SK-N-SH treated with all-trans-retinoic acid at 6 μM for 48 hours (cell line): ENCODE results near the gene PIGU.

Experiments used
- ATAC-seq: fragments of 200-7000 bp; cut with Tn5 transposase; 3 replicates; pipeline ENCODE4 v1.9.1; 2020; ENCODE audit warnings: mild to moderate bottlenecking, moderate library complexity
- ARNTL ChIP-seq: fragments of 450-650 bp; formaldehyde crosslinking; IDR thresholded peaks from 2 replicates; pipeline ENCODE4 v1.5.0; 2020; ENCODE audit warnings: low read depth, mild to moderate bottlenecking, moderate library complexity, borderline replicate concordance
- CSDC2 ChIP-seq: fragments of 250-450 bp; sonication (Bioruptor Pico); IDR thresholded peaks from 2 replicates; pipeline ENCODE4 v1.5.0; 2020; ENCODE audit warnings: mild to moderate bottlenecking, moderate library complexity
- ESRRG ChIP-seq: fragments of 250-450 bp; sonication (Bioruptor Pico); IDR thresholded peaks from 2 replicates; pipeline ENCODE4 v1.6.1; 2021; ENCODE audit warnings: mild to moderate bottlenecking
- GLIS3 ChIP-seq: fragments of 250-450 bp; sonication (Bioruptor Pico); IDR thresholded peaks from 2 replicates; pipeline ENCODE4 v1.5.0; 2020; ENCODE audit warnings: mild to moderate bottlenecking, moderate library complexity
- ISL1 ChIP-seq: fragments of 250-450 bp; sonication (Bioruptor Pico); IDR thresholded peaks from 2 replicates; pipeline ENCODE4 v2.1.2; 2022; ENCODE audit warnings: mild to moderate bottlenecking, moderate library complexity
- OSR1 ChIP-seq: fragments of 250-450 bp; sonication (Bioruptor Pico); IDR thresholded peaks from 2 replicates; pipeline ENCODE4 v1.8.0; 2022; ENCODE audit warnings: moderate library complexity, mild to moderate bottlenecking, inconsistent platforms
- PPARA ChIP-seq: fragments of 250-450 bp; sonication (Bioruptor Pico); IDR thresholded peaks from 2 replicates; pipeline ENCODE4 v1.5.0; 2020; ENCODE audit warnings: mild to moderate bottlenecking, borderline replicate concordance
- RARB ChIP-seq: fragments of 250-450 bp; sonication (Bioruptor Pico); IDR thresholded peaks from 2 replicates; pipeline ENCODE4 v1.8.0; 2021; ENCODE audit warnings: mild to moderate bottlenecking, moderate library complexity
- SNAI2 ChIP-seq: fragments of 250-450 bp; sonication (Bioruptor Pico); IDR thresholded peaks from 2 replicates; pipeline ENCODE4 v1.5.0; 2020; ENCODE audit warnings: mild to moderate bottlenecking, moderate library complexity
- TCF4 ChIP-seq: fragments of 250-450 bp; sonication (Bioruptor Pico); IDR thresholded peaks from 2 replicates; pipeline ENCODE4 v1.8.0; 2021; ENCODE audit warnings: mild to moderate bottlenecking, moderate library complexity, borderline replicate concordance
- ZC3H10 ChIP-seq: fragments of 250-450 bp; sonication (Bioruptor Pico); IDR thresholded peaks from 2 replicates; pipeline ENCODE4 v1.5.1; 2021; ENCODE audit warnings: mild to moderate bottlenecking, moderate library complexity
- ZFP3 ChIP-seq: fragments of 250-450 bp; sonication (Bioruptor Pico); IDR thresholded peaks from 2 replicates; pipeline ENCODE4 v1.5.0; 2020; ENCODE audit warnings: mild to moderate bottlenecking, moderate library complexity
- ZFP30 ChIP-seq: fragments of 450-650 bp; formaldehyde crosslinking; IDR thresholded peaks from 2 replicates; pipeline ENCODE4 v1.5.0; 2022; ENCODE audit warnings: mild to moderate bottlenecking, moderate library complexity
- ZNF565 ChIP-seq: fragments of 450-650 bp; formaldehyde crosslinking; conservative IDR thresholded peaks from 2 replicates; pipeline ENCODE4 v1.5.0; 2020; ENCODE audit warnings: low read depth, mild to moderate bottlenecking, moderate library complexity
- ZNF70 ChIP-seq: fragments of 450-650 bp; formaldehyde crosslinking; IDR thresholded peaks from 2 replicates; pipeline ENCODE4 v1.5.0; 2020; ENCODE audit warnings: mild to moderate bottlenecking, moderate library complexity
- ZNF8 ChIP-seq: fragments of 450-650 bp; formaldehyde crosslinking; IDR thresholded peaks from 2 replicates; pipeline ENCODE4 v1.5.0; 2020; ENCODE audit warnings: mild to moderate bottlenecking, moderate library complexity
- TF ChIP-seq, protein P1 (sequence below): fragments of 250-450 bp; sonication (Bioruptor Pico); IDR thresholded peaks from 2 replicates; pipeline ENCODE4 v1.5.1; 2021; ENCODE audit warnings: mild to moderate bottlenecking, moderate library complexity
- TF ChIP-seq, protein P2 (sequence below): fragments of 250-450 bp; sonication (Bioruptor Pico); IDR thresholded peaks from 2 replicates; pipeline ENCODE4 v1.5.1; 2020; ENCODE audit warnings: low read depth, mild to moderate bottlenecking, moderate library complexity
- TF ChIP-seq, protein P3 (sequence below): fragments of 250-450 bp; sonication (Bioruptor Pico); IDR thresholded peaks from 2 replicates; pipeline ENCODE4 v1.5.0; 2020; ENCODE audit warnings: mild to moderate bottlenecking, moderate library complexity
- TF ChIP-seq, protein P4 (sequence below): fragments of 250-450 bp; sonication (Bioruptor Pico); IDR thresholded peaks from 2 replicates; pipeline ENCODE4 v1.8.0; 2020; ENCODE audit warnings: mild to moderate bottlenecking, moderate library complexity, borderline replicate concordance
- TF ChIP-seq, protein P5 (sequence below): fragments of 250-450 bp; sonication (Bioruptor Pico); IDR thresholded peaks from 2 replicates; pipeline ENCODE4 v1.8.0; 2021; ENCODE audit warnings: low read depth, mild to moderate bottlenecking, moderate library complexity, borderline replicate concordance

PIGU gene

DNA sequence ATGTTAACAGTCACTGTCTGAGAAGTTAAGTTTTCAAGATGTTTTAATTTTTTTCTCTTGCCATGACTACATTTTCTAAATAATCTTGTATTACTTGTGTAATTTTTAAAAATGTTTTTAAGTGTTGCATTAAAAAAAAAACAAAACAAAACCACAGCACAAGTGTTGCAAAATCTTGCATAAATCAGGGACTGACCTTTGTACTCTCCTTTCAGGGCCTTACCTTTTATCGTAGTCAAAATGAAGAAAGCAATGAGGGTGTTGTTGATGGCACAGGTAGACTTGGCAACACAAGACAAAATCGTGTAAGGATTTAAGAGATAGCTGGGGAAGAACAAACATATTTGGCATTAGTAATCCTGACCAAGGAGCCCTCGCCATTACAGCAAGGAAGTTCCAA is 42.5 kb downstream of the PIGU start:
- TF ChIP-seq ZNF565 (CRISPR knock-in tag), result no peak
- no peak for TF ChIP-seq GLIS3 (CRISPR knock-in tag)
- no peak for TF ChIP-seq ZFP30 (CRISPR knock-in tag)
- no peak for TF ChIP-seq ISL1 (CRISPR knock-in tag)
- TF ChIP-seq TCF4 (CRISPR knock-in tag), result no peak
- no peak for TF ChIP-seq ARNTL (CRISPR knock-in tag)
- TF ChIP-seq RARB (CRISPR knock-in tag), result no peak

DNA sequence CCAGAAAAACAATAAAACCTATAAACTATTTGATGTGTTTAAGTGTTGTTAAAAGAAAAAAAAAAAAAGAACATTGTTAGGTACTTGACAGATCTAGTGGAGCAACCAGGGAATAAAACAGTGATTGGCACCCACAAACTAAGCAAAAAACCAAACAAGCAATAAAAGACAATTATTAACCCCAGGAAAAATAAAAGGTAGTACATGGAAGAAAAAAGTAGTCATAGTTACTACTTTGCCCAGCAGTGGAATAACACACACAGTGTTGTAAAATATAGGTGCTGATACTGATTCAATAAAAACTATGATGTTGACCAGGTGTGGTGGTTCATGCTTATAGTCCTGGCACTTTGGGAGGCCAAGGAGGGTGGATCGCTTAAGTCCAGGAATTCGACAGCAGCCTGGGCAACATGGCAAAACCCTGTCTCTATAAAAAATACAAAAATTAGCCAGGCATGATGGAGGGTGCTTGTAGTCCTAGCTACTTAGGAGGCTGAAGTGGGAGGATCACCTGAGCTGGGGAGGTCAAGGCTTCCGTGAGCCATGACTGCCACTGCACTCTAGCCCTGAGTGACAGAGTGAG is 43.9 kb downstream of the PIGU start:
- TF ChIP-seq, protein P1, sequence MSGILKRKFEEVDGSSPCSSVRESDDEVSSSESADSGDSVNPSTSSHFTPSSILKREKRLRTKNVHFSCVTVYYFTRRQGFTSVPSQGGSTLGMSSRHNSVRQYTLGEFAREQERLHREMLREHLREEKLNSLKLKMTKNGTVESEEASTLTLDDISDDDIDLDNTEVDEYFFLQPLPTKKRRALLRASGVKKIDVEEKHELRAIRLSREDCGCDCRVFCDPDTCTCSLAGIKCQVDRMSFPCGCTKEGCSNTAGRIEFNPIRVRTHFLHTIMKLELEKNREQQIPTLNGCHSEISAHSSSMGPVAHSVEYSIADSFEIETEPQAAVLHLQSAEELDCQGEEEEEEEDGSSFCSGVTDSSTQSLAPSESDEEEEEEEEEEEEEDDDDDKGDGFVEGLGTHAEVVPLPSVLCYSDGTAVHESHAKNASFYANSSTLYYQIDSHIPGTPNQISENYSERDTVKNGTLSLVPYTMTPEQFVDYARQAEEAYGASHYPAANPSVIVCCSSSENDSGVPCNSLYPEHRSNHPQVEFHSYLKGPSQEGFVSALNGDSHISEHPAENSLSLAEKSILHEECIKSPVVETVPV (CRISPR knock-in tag), result no peak
- TF ChIP-seq, protein P2, sequence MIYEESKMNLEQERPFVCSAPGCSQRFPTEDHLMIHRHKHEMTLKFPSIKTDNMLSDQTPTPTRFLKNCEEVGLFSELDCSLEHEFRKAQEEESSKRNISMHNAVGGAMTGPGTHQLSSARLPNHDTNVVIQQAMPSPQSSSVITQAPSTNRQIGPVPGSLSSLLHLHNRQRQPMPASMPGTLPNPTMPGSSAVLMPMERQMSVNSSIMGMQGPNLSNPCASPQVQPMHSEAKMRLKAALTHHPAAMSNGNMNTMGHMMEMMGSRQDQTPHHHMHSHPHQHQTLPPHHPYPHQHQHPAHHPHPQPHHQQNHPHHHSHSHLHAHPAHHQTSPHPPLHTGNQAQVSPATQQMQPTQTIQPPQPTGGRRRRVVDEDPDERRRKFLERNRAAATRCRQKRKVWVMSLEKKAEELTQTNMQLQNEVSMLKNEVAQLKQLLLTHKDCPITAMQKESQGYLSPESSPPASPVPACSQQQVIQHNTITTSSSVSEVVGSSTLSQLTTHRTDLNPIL (CRISPR knock-in tag), result no peak
- no peak for TF ChIP-seq ZC3H10
- TF ChIP-seq ZNF565 (CRISPR knock-in tag), result no peak
- TF ChIP-seq CSDC2 (CRISPR knock-in tag), result no peak
- TF ChIP-seq SNAI2, result no peak
- no peak for TF ChIP-seq RARB (CRISPR knock-in tag)
- TF ChIP-seq ARNTL (CRISPR knock-in tag), result no peak
- no peak for TF ChIP-seq PPARA (CRISPR knock-in tag)
- TF ChIP-seq, protein P3, sequence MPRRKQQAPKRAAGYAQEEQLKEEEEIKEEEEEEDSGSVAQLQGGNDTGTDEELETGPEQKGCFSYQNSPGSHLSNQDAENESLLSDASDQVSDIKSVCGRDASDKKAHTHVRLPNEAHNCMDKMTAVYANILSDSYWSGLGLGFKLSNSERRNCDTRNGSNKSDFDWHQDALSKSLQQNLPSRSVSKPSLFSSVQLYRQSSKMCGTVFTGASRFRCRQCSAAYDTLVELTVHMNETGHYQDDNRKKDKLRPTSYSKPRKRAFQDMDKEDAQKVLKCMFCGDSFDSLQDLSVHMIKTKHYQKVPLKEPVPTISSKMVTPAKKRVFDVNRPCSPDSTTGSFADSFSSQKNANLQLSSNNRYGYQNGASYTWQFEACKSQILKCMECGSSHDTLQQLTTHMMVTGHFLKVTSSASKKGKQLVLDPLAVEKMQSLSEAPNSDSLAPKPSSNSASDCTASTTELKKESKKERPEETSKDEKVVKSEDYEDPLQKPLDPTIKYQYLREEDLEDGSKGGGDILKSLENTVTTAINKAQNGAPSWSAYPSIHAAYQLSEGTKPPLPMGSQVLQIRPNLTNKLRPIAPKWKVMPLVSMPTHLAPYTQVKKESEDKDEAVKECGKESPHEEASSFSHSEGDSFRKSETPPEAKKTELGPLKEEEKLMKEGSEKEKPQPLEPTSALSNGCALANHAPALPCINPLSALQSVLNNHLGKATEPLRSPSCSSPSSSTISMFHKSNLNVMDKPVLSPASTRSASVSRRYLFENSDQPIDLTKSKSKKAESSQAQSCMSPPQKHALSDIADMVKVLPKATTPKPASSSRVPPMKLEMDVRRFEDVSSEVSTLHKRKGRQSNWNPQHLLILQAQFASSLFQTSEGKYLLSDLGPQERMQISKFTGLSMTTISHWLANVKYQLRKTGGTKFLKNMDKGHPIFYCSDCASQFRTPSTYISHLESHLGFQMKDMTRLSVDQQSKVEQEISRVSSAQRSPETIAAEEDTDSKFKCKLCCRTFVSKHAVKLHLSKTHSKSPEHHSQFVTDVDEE (CRISPR knock-in tag), result no peak
- no peak for TF ChIP-seq ZNF8 (CRISPR knock-in tag)
- ATAC-seq, result no peak

More for the DNA sequence above, 42.5 kb downstream of the PIGU start:
- no peak for ATAC-seq

DNA sequence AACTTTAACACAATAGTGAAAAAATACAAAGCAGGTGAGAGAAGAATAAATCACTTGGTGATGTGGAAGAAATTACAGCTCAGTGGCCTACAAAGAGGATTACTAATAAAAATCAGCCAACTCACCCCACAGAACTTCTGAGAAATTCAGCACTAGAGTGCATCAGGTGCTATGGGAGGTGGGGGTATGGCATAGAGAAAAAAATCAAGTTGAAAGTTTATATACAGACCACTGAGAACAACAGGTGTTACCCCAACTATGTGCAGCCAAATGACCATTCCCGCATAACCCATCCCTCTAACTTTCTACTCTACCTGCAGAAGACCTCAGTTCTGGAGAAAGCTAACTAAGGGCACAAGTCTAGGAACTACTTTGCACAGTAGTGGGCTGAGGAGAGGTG is 47.0 kb downstream of the PIGU start:
- ATAC-seq, result no peak
- TF ChIP-seq, protein P4, sequence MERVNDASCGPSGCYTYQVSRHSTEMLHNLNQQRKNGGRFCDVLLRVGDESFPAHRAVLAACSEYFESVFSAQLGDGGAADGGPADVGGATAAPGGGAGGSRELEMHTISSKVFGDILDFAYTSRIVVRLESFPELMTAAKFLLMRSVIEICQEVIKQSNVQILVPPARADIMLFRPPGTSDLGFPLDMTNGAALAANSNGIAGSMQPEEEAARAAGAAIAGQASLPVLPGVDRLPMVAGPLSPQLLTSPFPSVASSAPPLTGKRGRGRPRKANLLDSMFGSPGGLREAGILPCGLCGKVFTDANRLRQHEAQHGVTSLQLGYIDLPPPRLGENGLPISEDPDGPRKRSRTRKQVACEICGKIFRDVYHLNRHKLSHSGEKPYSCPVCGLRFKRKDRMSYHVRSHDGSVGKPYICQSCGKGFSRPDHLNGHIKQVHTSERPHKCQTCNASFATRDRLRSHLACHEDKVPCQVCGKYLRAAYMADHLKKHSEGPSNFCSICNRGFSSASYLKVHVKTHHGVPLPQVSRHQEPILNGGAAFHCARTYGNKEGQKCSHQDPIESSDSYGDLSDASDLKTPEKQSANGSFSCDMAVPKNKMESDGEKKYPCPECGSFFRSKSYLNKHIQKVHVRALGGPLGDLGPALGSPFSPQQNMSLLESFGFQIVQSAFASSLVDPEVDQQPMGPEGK (CRISPR knock-in tag), result no peak
- no peak for TF ChIP-seq CSDC2 (CRISPR knock-in tag)
- TF ChIP-seq TCF4 (CRISPR knock-in tag), result no peak
- TF ChIP-seq, protein P1 (CRISPR knock-in tag), result no peak
- no peak for TF ChIP-seq ZNF70
- TF ChIP-seq ZNF565 (CRISPR knock-in tag), result no peak
- no peak for TF ChIP-seq ZC3H10
- TF ChIP-seq ARNTL (CRISPR knock-in tag), result no peak
- TF ChIP-seq, protein P5, sequence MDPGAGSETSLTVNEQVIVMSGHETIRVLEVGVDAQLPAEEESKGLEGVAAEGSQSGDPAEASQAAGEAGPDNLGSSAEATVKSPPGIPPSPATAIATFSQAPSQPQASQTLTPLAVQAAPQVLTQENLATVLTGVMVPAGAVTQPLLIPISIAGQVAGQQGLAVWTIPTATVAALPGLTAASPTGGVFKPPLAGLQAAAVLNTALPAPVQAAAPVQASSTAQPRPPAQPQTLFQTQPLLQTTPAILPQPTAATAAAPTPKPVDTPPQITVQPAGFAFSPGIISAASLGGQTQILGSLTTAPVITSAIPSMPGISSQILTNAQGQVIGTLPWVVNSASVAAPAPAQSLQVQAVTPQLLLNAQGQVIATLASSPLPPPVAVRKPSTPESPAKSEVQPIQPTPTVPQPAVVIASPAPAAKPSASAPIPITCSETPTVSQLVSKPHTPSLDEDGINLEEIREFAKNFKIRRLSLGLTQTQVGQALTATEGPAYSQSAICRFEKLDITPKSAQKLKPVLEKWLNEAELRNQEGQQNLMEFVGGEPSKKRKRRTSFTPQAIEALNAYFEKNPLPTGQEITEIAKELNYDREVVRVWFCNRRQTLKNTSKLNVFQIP (CRISPR knock-in tag), result no peak
- no peak for TF ChIP-seq ESRRG
- no peak for TF ChIP-seq PPARA (CRISPR knock-in tag)
- TF ChIP-seq SNAI2, result no peak
- no peak for TF ChIP-seq ZFP30 (CRISPR knock-in tag)
- TF ChIP-seq OSR1 (CRISPR knock-in tag), result no peak
- no peak for TF ChIP-seq ZFP3 (CRISPR knock-in tag)
- TF ChIP-seq ISL1 (CRISPR knock-in tag), result no peak
